ENCODE measurements around the gene SIRT7.
A peak's percentile ranks its signal among the peaks of the same experiment; 100 is the strongest.
"Not testable (repeated sequence)": the region's sequence is repeated elsewhere in the genome, so short reads cannot be mapped to it uniquely, and the experiment has no call there.

Gene SIRT7

GRCh38 chr17:81920612-81921536 is 2.9 kb upstream of the SIRT7 start:
- DNase-seq (ENCODE audit: low read depth in 2 of 2) = no peak

GRCh38 chr17:81918832-81919545 is 1.0 kb upstream of the SIRT7 start:
- no peak for DNase-seq (ENCODE audit: low read depth in 2 of 2)

DNA sequence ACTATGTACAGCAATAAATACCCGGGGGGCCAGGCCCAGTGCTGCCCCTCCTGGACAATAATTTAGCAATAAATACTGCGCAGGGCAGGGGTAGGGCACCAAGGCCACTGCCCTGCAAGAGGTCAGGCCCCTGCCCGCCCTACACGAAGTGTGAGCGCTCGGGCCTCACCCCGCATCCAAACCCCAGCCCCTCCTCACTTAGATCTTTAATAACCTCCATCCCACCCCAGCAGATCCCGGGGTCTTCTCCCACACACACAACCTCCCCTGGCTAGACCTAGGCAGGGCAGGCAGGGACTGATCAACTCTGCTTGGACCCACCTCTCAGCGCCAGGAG is 325 bp upstream of the SIRT7 start:
- DNase-seq (ENCODE audit: low read depth in 2 of 2) = not testable (repeated sequence)

- no peak for DNase-seq (ENCODE audit: low read depth in 2 of 2)
Observed at GRCh38 chr17:81916234-81917001, 1.6 kb downstream of the SIRT7 start.

- no peak for DNase-seq (ENCODE audit: low read depth in 2 of 2)
Observed at GRCh38 chr17:81915331-81915730, 2.6 kb downstream of the SIRT7 start.

DNA sequence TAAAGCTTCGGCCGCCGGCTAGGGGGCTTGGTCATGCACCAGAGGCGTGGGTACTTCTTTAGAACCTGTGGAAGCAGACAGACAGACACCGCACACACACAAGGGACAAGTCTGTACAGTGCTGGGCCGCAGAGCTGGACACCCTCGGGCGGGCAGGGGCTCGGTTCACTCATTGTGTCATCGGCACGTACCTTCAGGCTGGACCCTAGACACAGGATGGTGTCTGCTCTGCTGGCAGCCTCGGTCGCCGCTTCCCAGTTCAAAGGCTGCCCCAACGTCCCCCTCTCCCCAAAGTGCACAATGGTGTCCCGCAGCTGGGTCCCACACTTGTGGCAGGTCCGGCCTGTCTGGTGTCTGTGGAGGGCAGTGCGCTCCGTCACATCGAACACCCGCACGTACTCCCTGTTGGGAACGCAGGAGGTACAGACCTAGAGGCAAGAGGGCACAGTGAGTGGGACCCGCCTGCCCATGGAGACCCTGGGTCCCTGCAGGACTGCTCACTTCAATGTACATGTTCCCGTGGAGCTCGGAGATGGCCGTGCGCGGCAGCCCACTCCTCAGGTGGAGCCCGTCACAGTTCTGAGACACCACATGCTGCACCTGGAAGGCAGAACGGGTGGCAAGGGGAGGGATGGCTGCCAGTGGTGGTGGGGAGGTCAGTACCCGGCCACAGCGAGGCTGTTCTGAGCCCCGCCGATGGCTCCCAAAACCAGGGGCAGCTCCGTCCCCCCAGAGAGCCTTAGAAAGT is 3.7 kb downstream of the SIRT7 start:
- no peak for DNase-seq (ENCODE audit: low read depth in 2 of 2)

DNA sequence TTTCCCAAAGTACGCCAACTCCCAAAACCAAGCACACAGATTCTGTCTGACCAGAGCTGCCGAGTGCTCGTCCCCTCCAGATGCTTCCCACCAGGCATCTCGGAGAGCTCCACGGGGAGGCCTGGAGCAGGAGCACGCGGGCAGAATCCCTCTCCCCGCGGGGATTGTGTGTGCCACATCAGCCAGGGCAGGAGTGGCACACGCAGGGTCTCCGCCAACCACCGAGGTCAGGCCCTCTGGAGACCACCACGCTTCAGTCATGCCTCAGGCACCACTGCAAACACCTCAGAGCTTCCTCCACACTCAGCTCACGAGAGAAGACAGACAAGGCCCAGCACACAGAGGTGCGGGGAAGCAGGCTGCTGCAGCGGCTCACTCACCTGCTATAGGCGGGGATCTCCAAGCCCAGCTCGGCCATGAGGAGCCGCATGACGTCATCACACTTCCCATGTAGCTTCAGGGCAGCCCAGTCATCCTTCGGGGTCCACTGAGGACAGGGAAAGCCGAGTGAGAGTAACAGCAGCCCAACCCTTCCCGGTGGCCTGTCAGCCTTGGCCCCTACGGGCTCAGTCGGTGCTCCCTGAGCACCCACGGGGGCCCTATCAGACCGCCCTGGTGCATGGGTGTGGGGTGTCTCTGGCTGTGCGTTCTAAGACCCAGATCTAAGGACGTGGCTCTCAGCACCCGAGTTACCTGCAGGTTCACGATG is 4.4 kb downstream of the SIRT7 start:
- no peak for DNase-seq (ENCODE audit: low read depth in 2 of 2)

DNA sequence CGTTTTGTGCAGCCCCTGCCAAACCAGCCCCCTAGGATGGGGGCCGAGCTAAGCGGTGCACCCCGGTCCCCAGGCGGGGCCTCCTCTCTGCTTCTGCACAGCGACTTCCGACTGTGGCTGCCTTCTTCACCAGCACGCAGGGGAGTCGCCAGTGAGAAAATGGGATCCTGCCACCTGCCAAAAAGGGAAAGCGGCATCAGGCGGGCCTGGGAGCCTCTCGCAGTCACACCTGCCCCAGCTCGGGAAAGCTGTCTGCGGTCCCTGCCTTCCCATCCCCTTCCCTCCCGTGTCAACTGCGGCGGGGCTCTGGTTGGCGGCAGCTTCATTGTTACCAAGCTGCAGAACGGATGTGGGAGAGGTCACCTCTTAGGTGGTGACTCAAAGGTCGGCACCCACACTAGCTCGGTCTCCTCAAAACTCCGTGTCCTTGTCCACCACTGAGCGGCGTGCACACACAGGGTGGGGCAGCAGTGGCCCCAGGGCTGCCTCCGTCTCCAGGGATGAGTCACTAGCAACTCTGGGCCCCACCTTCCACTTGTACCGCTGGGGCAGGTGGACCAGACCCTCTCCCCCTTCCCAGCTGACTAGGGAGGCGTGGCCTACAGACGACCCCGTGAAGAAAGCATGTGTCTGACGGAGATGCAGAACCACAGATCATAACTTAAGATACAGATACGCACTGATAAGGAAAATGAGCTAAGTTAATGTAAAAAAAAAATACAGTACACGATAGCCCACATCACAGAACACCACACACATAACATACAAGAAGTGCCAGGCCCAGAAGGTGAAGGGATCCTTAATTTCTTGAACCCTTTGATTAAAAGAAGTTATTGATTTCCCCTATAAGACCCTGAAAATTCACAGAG is 5.3 kb downstream of the SIRT7 start:
- DNase-seq (ENCODE audit: low read depth in 2 of 2) = no peak

DNA sequence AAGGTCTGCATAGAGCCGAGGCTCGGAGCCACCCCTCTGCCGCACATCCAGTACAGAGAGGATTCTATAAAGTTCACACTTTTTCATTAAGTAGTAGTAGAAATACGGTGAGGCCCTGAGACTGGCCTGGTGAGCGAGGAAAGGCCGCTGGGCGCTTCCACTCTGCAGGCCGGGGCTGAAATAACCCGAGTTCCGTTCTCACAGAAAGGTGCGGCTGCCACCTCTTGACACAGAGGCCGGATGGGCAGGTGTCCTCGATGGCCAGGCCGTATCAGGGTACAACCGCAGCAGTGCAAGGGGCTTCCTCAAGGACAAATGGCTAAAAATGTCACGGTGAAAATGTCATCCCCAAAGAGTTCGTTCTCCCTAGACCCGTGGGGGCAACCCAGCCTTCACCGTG is 6.0 kb downstream of the SIRT7 start:
- no peak for DNase-seq (ENCODE audit: low read depth in 2 of 2)

GRCh38 chr17:81911277-81911961 is 6.6 kb downstream of the SIRT7 start, which contains the start of gene PCYT2:
Gene PCYT2 (minus strand): TSS chr17:81911399. CDS start chr17:81911355, 44 bp downstream.
- peak; percentile 77 to 82 for DNase-seq (ENCODE audit: low read depth in 2 of 2)

GRCh38 chr17:81910840-81911276 is 7.1 kb downstream of the SIRT7 start:
- no peak for DNase-seq (ENCODE audit: low read depth in 2 of 2)

DNA sequence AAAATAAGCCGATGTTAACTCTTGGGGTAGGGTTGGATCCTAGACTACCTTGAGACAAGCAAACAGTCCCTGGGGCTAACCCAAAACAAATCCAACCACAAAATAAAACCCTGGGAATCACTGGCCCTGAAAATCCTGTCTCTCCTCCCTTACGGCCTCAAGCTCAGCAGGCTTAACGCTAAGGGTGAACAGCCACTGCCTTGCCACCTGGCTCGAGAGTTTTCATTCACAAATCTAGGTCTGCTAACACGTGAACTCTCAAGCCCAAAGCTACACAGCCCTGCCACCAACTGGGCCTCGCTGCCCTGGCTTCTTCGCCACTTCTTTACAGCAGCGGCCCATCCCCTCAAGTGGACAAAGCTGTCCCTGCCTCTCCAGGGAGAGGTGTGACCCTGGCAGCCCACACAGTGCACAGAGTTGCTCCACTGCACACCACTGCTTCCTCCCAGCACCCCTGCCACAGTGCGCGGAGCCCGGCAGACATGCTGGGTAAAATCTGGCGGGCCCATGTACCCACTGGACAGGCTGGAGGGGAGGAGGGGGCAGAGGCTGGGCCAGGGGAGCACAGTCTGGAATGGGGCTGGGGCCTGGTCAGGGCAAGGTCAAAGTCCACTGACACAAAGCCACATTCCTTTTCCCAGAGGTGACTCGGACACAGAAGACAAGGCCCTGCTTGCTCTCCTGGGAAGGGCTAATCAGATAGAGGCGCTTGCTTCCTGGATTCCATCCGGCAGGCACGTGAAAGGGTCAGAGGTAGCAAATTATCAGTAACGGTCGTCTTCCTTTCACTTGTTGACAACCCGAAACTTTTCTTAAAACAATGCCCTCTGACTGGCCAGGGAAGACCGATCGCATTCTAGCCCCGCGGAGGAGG is 7.8 kb downstream of the SIRT7 start:
- DNase-seq (ENCODE audit: low read depth in 2 of 2) = no peak

- no peak for DNase-seq (ENCODE audit: low read depth in 2 of 2)
Observed at GRCh38 chr17:81909231-81909630, 8.7 kb downstream of the SIRT7 start.

DNA sequence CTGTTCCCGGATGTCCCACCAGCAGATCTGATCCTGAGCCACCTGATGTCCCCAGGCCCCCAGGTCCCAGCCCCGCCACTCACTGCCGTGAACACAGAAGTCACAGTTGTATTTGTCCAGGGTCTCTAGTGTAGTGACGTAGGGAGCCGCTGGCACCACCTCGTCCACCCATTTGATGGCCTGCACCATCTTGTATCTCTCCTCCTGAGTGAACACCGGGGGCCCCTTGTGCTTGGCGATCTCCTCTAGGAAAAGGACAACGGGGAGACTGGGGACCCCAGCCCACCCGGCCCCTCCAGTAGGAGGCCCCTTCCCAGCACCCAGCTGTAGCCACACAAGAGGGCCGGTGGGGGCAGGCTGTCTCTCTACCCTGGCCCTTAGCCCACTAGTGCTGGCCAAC is 9.2 kb downstream of the SIRT7 start:
- no peak for DNase-seq (ENCODE audit: low read depth in 2 of 2)

DNA sequence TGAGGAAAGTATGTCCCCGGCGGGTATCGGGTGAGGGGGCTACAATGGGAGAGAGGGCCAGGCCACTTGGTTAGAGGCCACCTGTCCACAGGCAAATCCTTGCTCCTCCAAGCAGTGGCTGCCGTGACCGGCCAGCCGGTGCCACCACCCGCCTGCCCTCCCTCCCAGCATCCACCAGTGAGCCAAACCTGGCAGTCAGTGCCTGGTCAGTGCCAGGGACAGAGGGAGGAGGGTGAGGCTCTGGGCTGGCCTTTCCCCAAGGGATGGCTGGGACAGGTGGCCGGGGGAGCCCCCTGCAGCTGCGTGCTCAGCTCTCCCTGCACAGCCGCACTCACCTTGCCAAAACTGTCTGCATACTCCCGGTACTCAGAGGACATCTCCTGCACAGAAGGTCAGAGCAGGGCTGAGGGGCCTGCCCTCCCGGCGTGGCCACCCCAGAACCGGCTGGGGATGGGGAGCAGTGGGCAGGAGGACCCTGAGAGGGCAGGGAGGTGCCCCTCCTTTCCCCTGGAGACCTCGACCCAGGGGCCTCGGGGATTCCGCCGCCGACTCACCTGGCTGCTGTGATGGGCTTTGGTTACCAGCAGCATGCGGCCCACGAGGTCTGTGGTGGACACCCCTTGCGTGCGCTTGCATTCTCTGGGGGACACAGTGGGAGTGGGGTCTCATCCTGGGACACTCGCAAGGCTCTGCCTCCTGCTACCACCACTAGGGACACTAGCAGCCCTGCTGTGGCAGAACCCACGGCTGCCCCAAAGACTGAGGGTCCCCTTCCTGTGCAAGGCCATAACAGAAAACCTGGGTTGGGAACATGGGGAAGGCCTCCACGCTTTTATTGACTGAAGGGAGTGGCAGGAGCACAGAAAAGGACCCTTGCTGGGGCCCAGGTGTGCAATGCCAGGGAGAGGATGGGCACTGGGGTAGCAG is 10.5 kb downstream of the SIRT7 start:
- no peak for DNase-seq (ENCODE audit: low read depth in 2 of 2)

- no peak for DNase-seq (ENCODE audit: low read depth in 2 of 2)
Observed at GRCh38 chr17:81906476-81907218, 11.3 kb downstream of the SIRT7 start.
